Measurements from ENCODE around the gene ATG16L2. TPM values are rescaled to one million over a fixed set of nuclear protein-coding genes. Genes with fewer than 3 reads are reported as not detected.
A peak's percentile ranks its signal among the peaks of the same experiment; 100 is the strongest.
"Not testable (repeated sequence)": the region's sequence is repeated elsewhere in the genome, so short reads cannot be mapped to it uniquely, and the experiment has no call there.

ATG16L2 gene
- total and polyA plus RNA-seq, 8 donors = 4.5 to 75.7 (median 13.2) TPM

DNA sequence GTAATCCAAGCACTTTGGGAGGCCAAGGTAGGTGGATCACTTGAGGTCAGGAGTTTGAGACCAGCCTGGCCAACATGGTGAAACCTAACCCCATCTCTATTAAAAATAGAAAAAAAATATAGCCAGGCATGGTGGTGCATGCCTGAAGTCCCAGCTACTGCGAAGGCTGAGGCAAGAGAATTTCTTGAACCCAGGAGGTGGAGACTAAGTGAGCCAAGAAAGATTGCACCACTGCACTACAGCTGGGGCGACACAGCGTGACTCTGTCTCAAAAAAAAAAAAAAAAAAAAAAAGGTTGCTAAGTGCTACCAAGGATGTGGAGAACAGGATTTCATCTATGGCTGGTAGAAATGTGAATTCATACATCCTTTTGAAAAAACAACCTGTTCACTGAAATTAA is 36.6 kb downstream of the ATG16L2 start:
- no peaks in the 10 kb centered on the region for H3K9me3 ChIP-seq
- 97 to 98% methylated on average over 3 of the region's 3 CpGs for WGBS, 2 donors
- ATAC-seq = no peak
- no peaks in the 10 kb centered on the region for H3K4me1 ChIP-seq
- H3K27ac ChIP-seq = no peak overlapping the region
- intact Hi-C loops (cut with DNase I) = no loop called here
- DNase-seq = no peak
- H3K36me3 ChIP-seq = no peaks in the 10 kb centered on the region
- no peak for TF ChIP-seq CTCF (IDR thresholded peaks at IDR 0.05)
- H3K4me3 ChIP-seq = no peak overlapping the region
- H3K27me3 ChIP-seq = no peaks in the 10 kb centered on the region
- no peak for FAIRE-seq

DNA sequence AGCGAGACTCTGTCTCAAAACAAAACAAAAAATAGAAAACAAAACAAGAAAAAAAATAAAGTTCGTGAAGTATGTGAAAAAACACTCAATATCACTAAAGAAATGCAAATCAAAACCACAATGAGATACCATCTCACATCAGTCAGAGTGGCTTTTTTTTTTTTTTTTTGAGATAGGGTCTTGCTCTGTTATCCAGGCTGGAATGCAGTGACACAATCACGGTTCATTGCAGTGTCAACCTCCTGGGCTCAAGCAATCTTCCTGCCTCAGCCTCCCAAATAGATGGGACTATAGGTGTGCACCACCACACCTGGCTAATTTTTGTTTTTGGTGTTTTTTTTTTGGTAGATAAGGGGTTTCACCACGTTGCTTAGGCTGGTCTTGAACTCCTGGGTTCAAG is 37.5 kb downstream of the ATG16L2 start:
- no peak overlapping the region for H3K27ac ChIP-seq
- DNase-seq (no peak), FAIRE-seq (no peak), ATAC-seq (no peak)
- 87 to 95% methylated on average over 4 of the region's 4 CpGs for WGBS, 2 donors
- no peak for TF ChIP-seq CTCF (IDR thresholded peaks at IDR 0.05)
- no peaks in the 10 kb centered on the region for H3K27me3 ChIP-seq
- no peaks in the 10 kb centered on the region for H3K9me3 ChIP-seq
- no peaks in the 10 kb centered on the region for H3K36me3 ChIP-seq
- no peak overlapping the region for H3K4me3 ChIP-seq
- intact Hi-C loops (cut with DNase I) = no loop called here
- H3K4me1 ChIP-seq = peaks cover 0 to 3% (median 2%) of the 10 kb centered on the region in 3 donors

GRCh38 chr11:72856065-72856464 is 41.9 kb downstream of the ATG16L2 start:
- no peaks in the 10 kb centered on the region for H3K9me3 ChIP-seq
- no peaks in the 10 kb centered on the region for H3K36me3 ChIP-seq
- no peak overlapping the region for H3K4me3 ChIP-seq
- WGBS, 2 donors = 76 to 78% methylated on average over 3 of the region's 3 CpGs
- FAIRE-seq (no peak), DNase-seq (no peak), ATAC-seq (no peak)
- TF ChIP-seq CTCF (IDR thresholded peaks at IDR 0.05) = no peak
- intact Hi-C loops (cut with DNase I) = no loop called here
- no peak overlapping the region for H3K27ac ChIP-seq
- no peaks in the 10 kb centered on the region for H3K27me3 ChIP-seq
- peaks cover 0 to 11% (median 5%) of the 10 kb centered on the region in 3 donors for H3K4me1 ChIP-seq

DNA sequence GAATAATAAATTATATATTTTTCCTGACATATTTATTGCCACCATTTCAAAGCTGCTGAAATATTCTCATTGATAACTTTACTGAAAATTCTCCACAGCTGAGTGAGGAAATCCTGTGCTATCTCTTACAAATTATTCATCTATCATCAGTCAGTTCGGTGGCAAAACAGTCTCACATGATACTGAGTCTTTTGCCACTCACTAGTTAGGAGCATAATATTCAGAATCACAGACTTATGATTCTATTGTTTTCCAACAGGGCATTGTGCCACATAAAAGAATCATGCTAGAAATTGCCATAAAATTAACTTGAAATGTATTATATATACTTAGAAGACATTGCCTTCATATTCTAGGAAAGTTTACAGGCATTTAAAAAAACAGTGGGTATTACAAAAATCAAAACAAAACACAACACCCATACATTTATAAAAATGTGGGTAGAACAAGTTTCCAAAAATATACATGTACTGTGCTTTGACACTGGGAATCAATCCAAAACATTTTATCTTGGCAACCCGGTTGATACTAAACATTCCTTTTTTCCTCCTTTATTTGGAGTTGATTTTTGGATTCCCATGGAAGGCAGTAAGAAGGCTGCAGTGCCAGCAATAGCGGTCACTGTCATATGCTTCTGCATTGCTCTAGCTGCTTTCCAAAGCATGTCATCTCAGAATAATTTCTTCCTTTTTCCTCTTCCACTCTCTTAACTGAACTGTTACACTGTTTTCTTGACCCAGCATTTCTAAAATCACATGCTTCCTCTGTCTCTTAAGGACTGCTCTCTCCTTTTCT is 42.5 kb downstream of the ATG16L2 start:
- no peaks in the 10 kb centered on the region for H3K27me3 ChIP-seq
- peaks cover 0 to 11% (median 5%) of the 10 kb centered on the region in 3 donors for H3K4me1 ChIP-seq
- no peaks in the 10 kb centered on the region for H3K9me3 ChIP-seq
- DNase-seq (no peak), ATAC-seq (peak in 2 of 4 donors; percentile 34 to 53), FAIRE-seq (no peak)
- intact Hi-C loops (cut with DNase I) = no loop called here
- H3K4me3 ChIP-seq = no peak overlapping the region
- whole genome bisulfite sequencing, 2 donors = 6 to 7% methylated on average over 3 of the region's 3 CpGs
- TF ChIP-seq CTCF (IDR thresholded peaks at IDR 0.05) = no peak
- H3K36me3 ChIP-seq = no peaks in the 10 kb centered on the region
- H3K27ac ChIP-seq = peak overlapping the region in 1 of 4 donors; percentile 8

DNA sequence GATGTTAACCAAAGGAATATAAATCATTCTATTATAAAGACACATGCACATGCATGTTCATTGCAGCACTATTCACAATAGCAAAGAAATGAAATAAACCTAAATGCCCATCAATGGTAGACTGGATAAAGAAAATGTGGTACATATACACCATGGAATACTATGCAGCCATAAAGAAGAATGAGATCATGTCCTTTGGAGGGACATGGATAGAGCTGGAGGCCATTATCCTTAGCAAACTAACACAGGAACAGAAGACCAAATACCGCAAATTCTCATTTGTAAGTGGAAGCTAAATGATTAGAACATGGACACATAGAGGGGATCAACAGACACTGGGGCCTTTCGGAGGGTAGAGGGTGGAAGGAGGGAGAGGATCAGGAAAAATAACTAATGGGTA is 44.1 kb downstream of the ATG16L2 start:
- H3K9me3 ChIP-seq; H3K36me3 ChIP-seq; DNase-seq; ATAC-seq; H3K4me3 ChIP-seq; H3K27me3 ChIP-seq; H3K27ac ChIP-seq; FAIRE-seq; intact Hi-C loops (cut with DNase I): not testable (repeated sequence)
- peaks cover 6 to 11% (median 11%) of the 10 kb centered on the region in 3 donors for H3K4me1 ChIP-seq
- WGBS, 2 donors = 96 to 100% methylated on average over 2 of the region's 2 CpGs
